ENCODE results near the gene PNKD.
A peak's percentile ranks its signal among the peaks of the same experiment; 100 is the strongest.

Gene PNKD

DNA sequence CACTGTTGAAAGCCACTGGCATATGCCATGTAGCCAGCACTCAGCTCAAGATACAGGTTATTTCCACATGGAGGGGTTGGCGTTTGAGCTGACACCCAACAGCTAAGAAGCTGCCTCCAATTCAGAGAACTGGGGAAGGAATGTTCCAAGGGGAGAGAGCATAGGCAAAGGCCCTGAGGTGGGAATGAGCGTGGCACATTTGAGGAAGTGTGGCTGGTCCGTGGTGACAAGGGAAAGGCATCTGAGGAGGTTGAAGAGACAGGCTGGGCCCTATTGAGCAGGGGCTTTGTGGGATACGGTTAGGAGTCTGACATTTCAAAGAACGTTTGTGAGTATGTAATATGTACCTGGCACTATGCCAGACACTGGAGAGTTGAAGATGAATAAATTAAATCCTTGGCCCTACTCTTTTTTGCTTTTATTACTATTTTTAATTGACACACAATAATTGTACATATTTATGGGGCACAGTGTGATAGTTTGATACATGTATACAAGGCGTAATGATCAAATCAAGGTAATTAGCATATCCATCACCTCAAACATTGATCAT is 49.6 kb downstream of the PNKD start:
- Histone ChIP-seq H3K9me3 (ENCODE audit: insufficient read depth, low read depth, low read length) (no peaks in the 10 kb centered on the region), H4K12ac (ENCODE audit: low read depth, low read length) (no peak overlapping the region), H3K27ac (ENCODE audit: low read depth, low read length) (no peak overlapping the region), H3K27me3 (ENCODE audit: insufficient read depth, low read length) (no peaks in the 10 kb centered on the region), H3K18ac (ENCODE audit: low read length) (no peak overlapping the region), H3K23ac (ENCODE audit: low read length) (no peak overlapping the region), H3K79me2 (ENCODE audit: control insufficient read depth, insufficient read depth, low read length, poor library complexity) (peaks cover 2% of the 10 kb centered on the region), H3K9ac (ENCODE audit: low read length) (no peak overlapping the region), H3K4me3 (ENCODE audit: low read depth, low read length) (no peak overlapping the region), H2AFZ (ENCODE audit: insufficient read depth, low read length, poor library complexity) (no peak overlapping the region), H4K91ac (ENCODE audit: low read depth, low read length) (no peak overlapping the region), H4K8ac (ENCODE audit: low read depth, low read length) (no peak overlapping the region), H2BK5ac (ENCODE audit: low read depth, low read length, poor library complexity) (no peak overlapping the region), H2BK12ac (ENCODE audit: low read length) (no peak overlapping the region), H3K79me1 (ENCODE audit: low read length) (peaks cover 10% of the 10 kb centered on the region), H3K36me3 (ENCODE audit: control insufficient read depth in 1 of 2, insufficient read depth in 2 of 2, low read length in 2 of 2) (no peaks in the 10 kb centered on the region), H2BK120ac (ENCODE audit: insufficient read depth, low read length, poor library complexity) (no peak overlapping the region), H3K4ac (ENCODE audit: low read depth, low read length) (no peak overlapping the region), H2AK5ac (ENCODE audit: low read length) (peak overlapping the region; percentile 22), H3K4me2 (ENCODE audit: low read length) (no peak overlapping the region), H3K4me1 (ENCODE audit: control insufficient read depth in 1 of 2, insufficient read depth in 2 of 2, low read length in 2 of 2) (peaks cover 6 to 16% of the 10 kb centered on the region in 2 experiments), H3K14ac (ENCODE audit: low read length) (no peak overlapping the region)
- no CpG with 5 or more reads among the region's 6 CpGs for WGBS (ENCODE audit: extremely low coverage, insufficient coverage, insufficient read length)
- DNase-seq = no peak

DNA sequence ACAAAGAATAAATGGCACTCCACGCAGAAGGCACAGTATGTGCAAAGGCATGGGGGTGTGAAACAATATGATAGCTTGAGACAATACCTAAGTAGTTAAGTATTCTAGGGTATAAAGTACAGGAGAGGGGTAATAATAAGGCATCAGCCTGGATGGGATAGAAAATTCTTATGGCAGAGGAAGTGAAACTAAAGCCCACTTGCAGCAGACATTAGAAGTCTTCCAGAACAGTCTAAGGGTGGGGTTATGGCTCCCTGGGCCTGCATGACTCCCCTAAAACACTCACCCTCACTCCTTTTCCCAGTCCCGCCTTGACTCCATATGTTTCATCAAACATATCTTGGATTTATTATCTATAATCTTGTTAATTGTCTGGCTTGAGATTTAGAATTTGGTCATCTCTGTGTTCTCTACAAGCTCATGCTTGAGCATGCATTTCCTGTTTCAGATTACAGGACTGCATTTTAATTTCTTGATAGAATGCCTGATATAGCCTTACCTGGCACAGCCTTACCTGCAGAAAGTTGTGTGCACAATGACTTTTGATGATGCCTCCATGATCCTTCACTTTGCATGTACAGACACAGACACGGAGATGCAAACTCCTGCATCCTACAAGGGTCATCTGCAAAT is 50.5 kb downstream of the PNKD start:
- H3K9me3 ChIP-seq (ENCODE audit: insufficient read depth, low read depth, low read length) = no peaks in the 10 kb centered on the region
- no peak overlapping the region for H4K91ac ChIP-seq (ENCODE audit: low read depth, low read length)
- H2BK5ac ChIP-seq (ENCODE audit: low read depth, low read length, poor library complexity) = no peak overlapping the region
- H3K18ac ChIP-seq (ENCODE audit: low read length) = no peak overlapping the region
- no peak overlapping the region for H3K9ac ChIP-seq (ENCODE audit: low read length)
- no peak overlapping the region for H2AK5ac ChIP-seq (ENCODE audit: low read length)
- H3K14ac ChIP-seq (ENCODE audit: low read length) = no peak overlapping the region
- H4K12ac ChIP-seq (ENCODE audit: low read depth, low read length) = no peak overlapping the region
- H3K4me1 ChIP-seq (ENCODE audit: control insufficient read depth in 1 of 2, insufficient read depth in 2 of 2, low read length in 2 of 2) = peaks cover 5 to 16% of the 10 kb centered on the region in 2 experiments
- WGBS (ENCODE audit: extremely low coverage, insufficient coverage, insufficient read length) = no CpG with 5 or more reads among the region's 3 CpGs
- no peak for DNase-seq
- H2AFZ ChIP-seq (ENCODE audit: insufficient read depth, low read length, poor library complexity) = no peak overlapping the region
- no peak overlapping the region for H2BK12ac ChIP-seq (ENCODE audit: low read length)
- no peak overlapping the region for H3K27ac ChIP-seq (ENCODE audit: low read depth, low read length)
- no peak overlapping the region for H3K23ac ChIP-seq (ENCODE audit: low read length)
- H4K8ac ChIP-seq (ENCODE audit: low read depth, low read length) = no peak overlapping the region
- no peak overlapping the region for H3K4ac ChIP-seq (ENCODE audit: low read depth, low read length)
- H3K79me1 ChIP-seq (ENCODE audit: low read length) = peaks cover 10% of the 10 kb centered on the region
- peaks cover 2% of the 10 kb centered on the region for H3K79me2 ChIP-seq (ENCODE audit: control insufficient read depth, insufficient read depth, low read length, poor library complexity)
- H2BK120ac ChIP-seq (ENCODE audit: insufficient read depth, low read length, poor library complexity) = no peak overlapping the region
- no peaks in the 10 kb centered on the region for H3K36me3 ChIP-seq (ENCODE audit: control insufficient read depth in 1 of 2, insufficient read depth in 2 of 2, low read length in 2 of 2)
- no peaks in the 10 kb centered on the region for H3K27me3 ChIP-seq (ENCODE audit: insufficient read depth, low read length)
- H3K4me2 ChIP-seq (ENCODE audit: low read length) = no peak overlapping the region
- no peak overlapping the region for H3K4me3 ChIP-seq (ENCODE audit: low read depth, low read length)

- no CpG with 5 or more reads among the region's 69 CpGs for WGBS (ENCODE audit: extremely low coverage, insufficient coverage, insufficient read length)
- Histone ChIP-seq H3K27me3 (ENCODE audit: insufficient read depth, low read length) (no peaks in the 10 kb centered on the region), H3K4me1 (ENCODE audit: control insufficient read depth in 1 of 2, insufficient read depth in 2 of 2, low read length in 2 of 2) (peaks cover 6 to 14% of the 10 kb centered on the region in 2 experiments), H3K4me3 (ENCODE audit: low read depth, low read length) (peak overlapping the region; percentile 90), H2BK5ac (ENCODE audit: low read depth, low read length, poor library complexity) (peak overlapping the region; percentile 25), H2BK12ac (ENCODE audit: low read length) (no peak overlapping the region), H3K4me2 (ENCODE audit: low read length) (peak overlapping the region; percentile 95), H3K79me2 (ENCODE audit: control insufficient read depth, insufficient read depth, low read length, poor library complexity) (peaks cover 2% of the 10 kb centered on the region), H2AK5ac (ENCODE audit: low read length) (no peak overlapping the region), H2AFZ (ENCODE audit: insufficient read depth, low read length, poor library complexity) (peak overlapping the region; percentile 58), H3K9ac (ENCODE audit: low read length) (peak overlapping the region; percentile 76), H4K91ac (ENCODE audit: low read depth, low read length) (peak overlapping the region; percentile 67), H4K8ac (ENCODE audit: low read depth, low read length) (peak overlapping the region; percentile 49), H3K23ac (ENCODE audit: low read length) (no peak overlapping the region), H3K36me3 (ENCODE audit: control insufficient read depth in 1 of 2, insufficient read depth in 2 of 2, low read length in 2 of 2) (no peaks in the 10 kb centered on the region), H4K12ac (ENCODE audit: low read depth, low read length) (no peak overlapping the region), H3K4ac (ENCODE audit: low read depth, low read length) (no peak overlapping the region), H3K27ac (ENCODE audit: low read depth, low read length) (peak overlapping the region; percentile 67), H3K9me3 (ENCODE audit: insufficient read depth, low read depth, low read length) (no peaks in the 10 kb centered on the region), H3K18ac (ENCODE audit: low read length) (peak overlapping the region; percentile 45), H3K79me1 (ENCODE audit: low read length) (peaks cover 10% of the 10 kb centered on the region), H2BK120ac (ENCODE audit: insufficient read depth, low read length, poor library complexity) (peak overlapping the region; percentile 53), H3K14ac (ENCODE audit: low read length) (peak overlapping the region; percentile 33)
- DNase-seq = peak; percentile 84 to 86
These were observed 52.6 kb downstream of the PNKD start for GRCh38 chr2:218322768-218323525.

DNA sequence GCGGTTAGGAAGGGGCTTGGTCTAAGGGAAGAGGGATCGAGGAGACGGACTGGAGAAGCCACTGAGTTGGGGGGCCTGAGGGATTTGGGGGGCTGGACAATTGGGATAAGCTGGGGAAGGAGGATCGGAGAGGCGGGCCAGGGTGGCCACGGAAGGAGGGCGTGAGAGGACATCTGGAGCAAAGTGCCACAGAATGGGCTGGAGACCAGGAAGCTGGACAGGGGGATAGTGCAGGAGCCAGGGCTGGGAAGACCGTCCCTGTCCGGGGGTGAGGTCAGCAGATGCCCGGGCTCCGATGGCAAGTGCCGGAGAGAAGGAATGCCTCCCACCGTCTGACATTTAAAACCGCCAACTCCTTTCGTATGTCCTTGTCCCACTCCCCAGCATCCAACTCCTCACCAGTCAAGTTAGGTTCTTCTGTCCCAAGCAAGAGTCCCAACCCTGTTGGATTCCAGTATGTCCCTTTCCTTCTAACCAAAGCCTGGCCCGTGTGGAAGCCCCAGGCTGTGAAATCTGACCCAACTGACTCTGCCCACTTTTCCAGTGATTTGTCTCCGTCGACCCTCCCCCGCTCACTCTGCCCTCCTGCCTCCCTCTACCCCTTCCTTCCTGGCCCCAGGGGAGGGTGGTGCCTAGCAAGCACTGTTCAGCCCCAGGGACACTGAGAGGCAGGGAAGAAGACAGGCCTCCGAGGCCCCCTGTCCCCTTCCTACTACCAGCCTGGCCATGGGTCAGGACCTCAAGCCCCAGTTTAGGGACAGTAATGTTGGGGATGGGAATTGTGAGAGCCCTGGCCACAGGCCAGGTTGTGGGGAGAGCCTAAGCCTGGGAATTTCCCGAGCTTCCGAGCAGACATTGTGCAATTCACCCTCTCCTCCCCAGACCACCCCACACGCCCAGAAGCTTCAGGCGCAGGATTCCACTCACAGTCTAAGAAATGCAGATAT is 53.5 kb downstream of the PNKD start:
- Histone ChIP-seq H3K18ac (ENCODE audit: low read length) (peak overlapping the region; percentile 55), H4K91ac (ENCODE audit: low read depth, low read length) (peak overlapping the region; percentile 94), H3K23ac (ENCODE audit: low read length) (no peak overlapping the region), H3K9ac (ENCODE audit: low read length) (peak overlapping the region; percentile 82), H3K9me3 (ENCODE audit: insufficient read depth, low read depth, low read length) (no peaks in the 10 kb centered on the region), H2BK120ac (ENCODE audit: insufficient read depth, low read length, poor library complexity) (peak overlapping the region; percentile 67), H3K27ac (ENCODE audit: low read depth, low read length) (peak overlapping the region; percentile 87), H3K79me2 (ENCODE audit: control insufficient read depth, insufficient read depth, low read length, poor library complexity) (peaks cover 2% of the 10 kb centered on the region), H3K4me2 (ENCODE audit: low read length) (peak overlapping the region; percentile 95), H4K12ac (ENCODE audit: low read depth, low read length) (peak overlapping the region; percentile 28), H2AK5ac (ENCODE audit: low read length) (peak overlapping the region; percentile 58), H2BK5ac (ENCODE audit: low read depth, low read length, poor library complexity) (peak overlapping the region; percentile 84), H3K4ac (ENCODE audit: low read depth, low read length) (peak overlapping the region; percentile 71), H3K4me3 (ENCODE audit: low read depth, low read length) (peak overlapping the region; percentile 90), H3K27me3 (ENCODE audit: insufficient read depth, low read length) (no peaks in the 10 kb centered on the region), H3K14ac (ENCODE audit: low read length) (peak overlapping the region; percentile 77), H3K36me3 (ENCODE audit: control insufficient read depth in 1 of 2, insufficient read depth in 2 of 2, low read length in 2 of 2) (no peaks in the 10 kb centered on the region), H2AFZ (ENCODE audit: insufficient read depth, low read length, poor library complexity) (peak overlapping the region; percentile 42), H3K79me1 (ENCODE audit: low read length) (peaks cover 10% of the 10 kb centered on the region), H4K8ac (ENCODE audit: low read depth, low read length) (peak overlapping the region; percentile 76), H2BK12ac (ENCODE audit: low read length) (peak overlapping the region; percentile 70), H3K4me1 (ENCODE audit: control insufficient read depth in 1 of 2, insufficient read depth in 2 of 2, low read length in 2 of 2) (peaks cover 6 to 14% of the 10 kb centered on the region in 2 experiments)
- WGBS (ENCODE audit: extremely low coverage, insufficient coverage, insufficient read length) = no CpG with 5 or more reads among the region's 24 CpGs
- DNase-seq = peak; percentile 93
